NCI-H2107 (cell line): Measurements from ENCODE around the gene POFUT2.

Source experiments
- DNase-seq: peaks from one replicate; lab custom pipeline; 2025; lab: John Stamatoyannopoulos, UW

Gene POFUT2

DNA sequence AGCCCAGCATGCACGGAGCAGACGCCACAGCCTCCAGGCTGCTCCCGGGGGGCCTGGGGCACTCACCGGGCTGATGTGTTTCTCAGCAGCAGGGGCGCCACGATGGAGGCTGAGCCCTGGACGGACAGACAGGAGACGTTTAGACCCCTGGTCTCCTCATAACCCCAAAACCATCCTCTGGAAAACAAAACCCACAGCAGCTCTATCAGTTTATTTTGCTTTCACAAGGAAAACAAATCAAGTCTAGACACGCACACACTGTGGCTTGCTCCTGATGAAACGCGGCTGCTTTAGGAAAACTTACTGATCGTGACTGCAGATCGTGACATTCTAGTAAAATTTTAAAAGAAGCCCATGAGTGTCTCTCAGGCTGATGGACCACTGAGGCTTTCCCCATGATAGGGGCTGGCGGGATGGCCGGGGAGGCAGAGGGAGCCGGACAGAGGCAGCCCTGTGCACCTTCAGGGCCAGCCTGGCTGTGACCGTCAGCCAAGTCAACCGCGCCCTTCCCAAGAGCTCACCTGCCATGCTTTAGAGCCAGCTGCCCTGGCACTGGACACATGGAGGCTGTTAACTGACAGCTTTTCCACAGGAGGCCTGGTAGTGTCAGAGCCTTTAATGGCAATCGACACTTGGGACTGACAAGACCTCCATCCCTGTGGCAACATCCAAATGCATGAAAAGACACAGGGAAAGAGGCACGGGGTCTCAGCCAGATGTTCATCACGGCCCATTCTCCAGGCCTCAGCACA lies 5.2 kb downstream of the POFUT2 start:
- no peak for DNase-seq

DNA sequence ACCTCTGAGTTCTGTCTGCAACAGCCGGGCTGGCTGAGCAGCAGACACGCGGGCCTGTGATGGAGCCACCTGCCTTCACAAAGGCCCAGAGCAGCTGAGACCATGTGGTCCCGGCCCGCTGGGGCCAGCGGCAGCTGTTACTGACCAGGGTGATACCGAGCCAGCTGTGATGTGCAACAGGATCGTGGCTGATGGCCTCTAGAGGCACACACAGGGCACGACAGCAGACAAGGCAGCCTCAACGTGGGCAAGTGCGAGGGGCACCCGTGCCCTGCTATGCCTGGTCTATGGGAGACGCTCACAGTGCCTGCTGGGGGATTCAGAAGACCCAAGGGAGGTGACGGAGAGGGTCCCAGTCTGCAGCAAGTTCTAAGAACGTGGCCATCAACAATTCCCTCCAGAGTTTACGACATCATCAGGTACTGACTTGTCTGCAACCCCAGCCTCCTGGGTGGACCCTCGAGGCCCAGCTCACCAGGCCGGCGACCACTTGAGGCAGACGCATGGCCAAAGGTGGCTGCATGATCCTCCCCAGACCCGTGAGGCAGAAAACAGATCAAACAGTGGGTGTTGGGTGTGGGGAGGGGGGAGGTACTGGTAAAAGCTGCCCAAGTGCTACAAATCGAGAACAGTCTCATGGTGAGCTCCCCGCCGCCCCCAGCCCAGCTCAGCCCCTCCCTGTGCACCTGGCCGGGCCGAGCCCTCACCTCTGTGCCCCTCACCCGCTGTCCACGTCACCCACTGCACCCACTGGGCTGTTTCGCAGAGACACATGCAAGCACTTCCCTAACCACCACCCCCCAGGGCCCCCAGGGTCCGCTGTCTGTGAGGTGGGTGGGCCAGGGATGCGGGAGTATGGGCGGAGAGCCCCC lies 6.0 kb downstream of the POFUT2 start:
- no peak for DNase-seq

DNA sequence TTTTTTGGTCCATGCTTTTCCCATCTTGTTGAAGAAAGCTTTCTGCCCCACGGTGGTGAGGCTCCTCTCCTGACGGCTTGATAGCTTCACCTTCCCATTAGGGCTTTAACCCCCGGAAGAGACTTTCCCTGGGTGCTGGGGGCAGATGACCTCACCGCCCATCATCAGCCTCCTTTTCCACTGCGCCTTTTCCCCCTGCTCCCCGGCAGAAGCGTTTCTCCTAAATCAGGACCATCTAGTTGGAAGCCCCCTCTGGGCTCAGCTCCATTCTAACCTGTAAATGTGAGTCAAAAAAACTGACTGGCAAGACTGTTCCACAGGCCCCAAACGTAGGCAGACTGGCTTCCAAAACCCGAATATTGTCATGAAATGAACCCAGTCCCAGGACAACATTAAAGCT lies 6.7 kb downstream of the POFUT2 start:
- no peak for DNase-seq

DNA sequence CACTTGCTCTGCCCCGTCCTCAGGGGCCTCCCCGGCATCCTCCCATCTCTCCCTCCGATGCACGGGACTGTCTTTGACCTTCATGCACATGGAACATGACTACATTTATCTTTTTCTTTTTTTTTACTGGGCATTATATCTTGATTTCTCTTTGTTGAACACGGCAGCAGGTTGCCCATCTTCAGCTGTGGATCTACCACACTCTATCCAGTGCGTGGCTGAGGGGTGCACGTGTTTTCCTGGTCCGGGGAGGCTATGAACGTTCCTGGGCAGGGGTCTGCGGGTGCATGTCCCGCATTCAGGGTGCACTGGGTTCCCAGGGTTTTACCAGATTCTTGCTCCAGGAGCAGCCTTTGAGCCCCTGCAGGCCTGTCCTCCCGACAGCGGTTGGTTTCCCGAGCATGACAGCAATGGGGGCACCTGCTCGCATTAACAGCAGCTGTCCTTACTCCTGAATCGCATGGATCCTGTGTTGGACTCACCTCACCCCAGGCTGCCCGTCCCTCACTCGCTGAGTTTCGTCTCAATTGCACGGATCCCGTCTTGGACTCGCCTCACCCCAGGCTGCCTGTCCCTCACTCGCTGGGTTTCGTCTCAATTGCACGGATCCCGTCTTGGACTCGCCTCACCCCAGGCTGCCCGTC lies 7.4 kb downstream of the POFUT2 start:
- no peak for DNase-seq

DNA sequence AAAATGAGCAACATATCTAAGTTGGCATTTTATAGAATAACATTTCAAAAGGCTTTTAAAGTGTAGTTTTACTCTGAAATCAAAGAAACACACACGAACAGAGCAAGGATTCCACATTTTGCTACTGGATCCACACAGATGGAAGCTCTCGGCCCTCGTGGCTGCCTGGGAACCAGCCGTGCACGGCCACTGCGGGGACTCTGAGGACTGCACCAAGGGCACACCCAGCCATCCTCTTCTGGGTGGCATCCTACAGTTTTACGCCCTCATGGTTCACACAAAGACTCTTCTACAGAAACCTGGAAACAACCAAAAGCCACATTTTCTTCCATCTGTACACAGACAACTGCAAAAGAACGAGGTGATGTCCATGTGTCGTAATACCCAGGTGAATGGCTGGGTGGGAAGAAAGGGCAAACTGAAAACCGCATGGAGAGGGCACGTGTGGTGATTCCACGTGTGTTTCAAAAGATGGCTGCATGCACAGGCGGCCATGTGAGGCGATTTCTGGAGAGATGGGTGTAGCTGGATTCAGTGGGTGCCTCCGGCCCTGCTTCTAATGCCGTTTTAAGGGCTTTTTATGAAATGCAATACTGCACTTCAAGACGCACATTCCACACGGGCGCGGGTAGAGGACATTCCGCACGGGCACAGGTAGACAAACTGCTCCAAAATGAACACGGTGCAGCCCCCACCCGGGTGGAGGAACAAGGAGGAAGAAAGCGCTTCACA lies 8.1 kb downstream of the POFUT2 start:
- DNase-seq: no peak

DNA sequence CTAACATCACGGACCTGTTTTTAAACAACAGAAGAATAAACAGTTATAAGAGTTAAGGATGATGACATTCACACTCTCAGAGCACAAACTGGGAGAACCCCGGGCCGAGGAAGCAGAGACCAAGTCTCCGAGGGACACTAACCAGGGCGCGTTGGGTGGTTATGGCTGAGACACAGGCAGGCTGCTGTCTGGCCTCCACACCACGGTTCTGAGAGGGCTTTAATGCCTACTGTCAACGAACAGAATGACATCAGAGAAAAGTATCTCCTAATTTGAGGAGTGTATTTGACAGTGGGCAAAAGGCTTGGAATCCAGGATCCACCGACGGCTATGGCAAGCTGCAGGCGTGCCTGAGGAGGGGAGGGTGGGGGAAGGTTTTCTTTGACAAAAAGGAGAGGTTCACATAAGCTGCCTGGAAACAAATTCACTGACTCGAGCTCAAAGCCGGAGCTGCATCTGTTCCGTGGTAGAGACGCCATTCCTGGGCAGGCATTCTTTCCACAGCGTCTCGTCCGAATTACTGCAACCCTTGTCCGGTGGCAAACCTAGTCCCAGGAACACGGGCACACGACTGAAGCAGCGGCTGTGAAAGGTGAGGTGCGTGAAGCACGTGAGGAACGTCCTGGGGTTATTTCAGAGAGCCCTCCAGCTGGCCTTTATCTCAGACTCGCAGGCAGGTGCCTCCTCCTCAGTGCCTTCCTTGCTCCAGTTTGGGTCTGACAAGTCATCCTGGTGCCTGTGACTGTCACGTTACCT lies 9.4 kb downstream of the POFUT2 start:
- DNase-seq: no peak

DNA sequence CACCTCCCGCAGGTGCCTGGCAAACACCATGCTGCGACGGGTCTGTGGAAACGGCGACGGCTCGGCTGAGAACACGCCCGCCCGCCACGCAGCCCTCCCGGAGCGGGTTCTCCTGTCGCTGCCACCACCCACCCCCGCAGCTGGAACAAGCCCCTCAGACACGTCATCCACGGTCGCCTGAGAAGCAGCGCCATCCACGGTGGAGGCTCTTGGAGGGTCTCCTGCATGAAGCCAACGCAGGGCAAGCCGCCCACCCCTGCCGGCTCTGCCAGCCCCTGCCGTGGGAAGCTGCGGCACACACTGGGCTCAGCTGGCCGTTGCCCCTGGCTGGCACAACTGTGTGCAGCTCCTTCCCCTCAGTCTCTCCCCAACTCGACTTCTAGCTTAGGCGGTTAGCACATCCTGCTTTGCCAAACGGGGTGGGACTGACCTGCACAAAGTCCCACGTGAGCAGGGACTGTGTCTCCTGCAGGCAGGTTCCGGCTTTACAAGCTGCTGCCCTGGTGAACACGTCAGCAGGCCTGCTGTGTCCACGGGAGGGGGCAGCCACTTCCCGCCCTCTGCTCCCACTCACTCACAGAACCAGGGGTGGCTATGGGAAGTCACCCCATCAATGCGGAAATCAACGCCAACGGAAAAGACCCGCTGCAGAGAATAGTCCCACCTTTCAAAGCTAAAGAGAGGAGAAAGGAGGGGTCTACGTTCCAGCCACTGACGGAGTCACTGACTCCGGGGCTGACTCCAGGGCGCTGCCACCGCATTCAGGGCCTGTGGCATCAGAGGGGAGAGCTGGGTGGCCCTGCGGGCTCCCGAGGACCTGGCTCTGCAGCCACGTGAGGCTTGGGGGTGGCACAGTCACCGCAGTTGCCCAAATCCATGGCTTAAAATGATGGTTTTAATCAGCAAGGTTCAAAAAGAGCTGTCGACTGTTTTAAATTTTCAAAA lies 10.3 kb downstream of the POFUT2 start:
- DNase-seq: no peak

DNA sequence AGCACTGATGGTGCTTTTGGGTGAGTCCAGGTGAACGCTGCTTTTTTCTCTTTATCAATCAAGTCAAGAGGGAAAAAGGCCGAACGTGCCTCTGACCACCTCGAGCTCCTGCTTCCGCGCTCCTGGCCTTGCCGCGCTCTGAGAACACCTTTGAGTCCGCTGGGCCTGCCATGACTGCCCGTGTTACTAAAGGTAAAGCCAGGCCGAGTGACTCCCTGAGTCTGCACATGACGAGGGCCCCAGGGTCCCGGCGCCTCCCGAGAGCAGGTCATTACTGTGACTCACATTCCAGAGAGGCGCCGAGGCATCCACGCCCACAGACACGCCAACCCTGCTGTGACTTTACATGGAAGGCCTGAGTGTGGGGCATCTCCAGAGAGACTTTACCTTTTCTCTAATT lies 11.1 kb downstream of the POFUT2 start:
- DNase-seq: no peak

DNA sequence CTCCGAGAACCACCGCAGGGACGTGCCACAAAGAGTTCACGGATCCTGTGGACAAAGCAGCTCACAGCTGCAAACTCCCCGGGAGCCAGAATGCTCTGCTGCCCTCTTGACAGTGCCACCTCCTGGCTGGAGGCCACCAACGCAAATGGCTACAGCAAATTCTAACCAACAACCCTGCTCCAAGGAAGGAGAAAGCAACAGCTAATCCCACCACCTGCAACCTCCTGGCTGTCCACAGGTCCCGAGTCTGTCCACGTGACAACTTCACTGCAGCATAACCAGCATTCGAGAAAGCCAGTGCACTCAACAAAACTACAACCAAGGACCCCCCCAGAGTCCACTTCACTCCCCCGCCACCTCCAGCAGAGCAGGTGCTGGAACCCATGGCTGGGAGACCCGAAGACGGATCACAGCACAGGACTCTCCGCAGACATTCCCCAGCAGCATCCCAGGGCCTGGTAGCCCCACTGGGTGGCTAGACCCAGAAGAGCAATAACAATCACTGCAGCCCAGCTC lies 17.3 kb downstream of the POFUT2 start:
- DNase-seq: no peak

DNA sequence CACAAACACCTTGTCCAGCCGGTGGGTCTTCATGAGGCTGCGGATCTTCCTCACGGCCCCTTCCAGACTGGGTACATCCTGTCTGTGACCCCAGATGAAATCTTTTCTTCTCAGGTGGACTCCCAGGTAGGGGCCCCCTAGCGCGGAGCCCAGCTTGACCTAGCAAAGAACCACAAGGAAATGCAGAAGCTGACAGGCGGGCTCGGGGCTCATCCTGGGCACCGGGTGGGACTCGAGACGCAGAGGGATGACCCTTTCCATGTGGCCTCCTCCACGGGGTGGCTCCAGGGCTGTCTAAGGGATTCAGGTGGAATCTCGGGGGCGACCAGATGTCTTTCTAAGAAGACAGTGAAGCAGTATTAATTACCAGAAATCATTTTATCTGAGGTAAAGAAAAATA lies 17.8 kb downstream of the POFUT2 start:
- DNase-seq: no peak

DNA sequence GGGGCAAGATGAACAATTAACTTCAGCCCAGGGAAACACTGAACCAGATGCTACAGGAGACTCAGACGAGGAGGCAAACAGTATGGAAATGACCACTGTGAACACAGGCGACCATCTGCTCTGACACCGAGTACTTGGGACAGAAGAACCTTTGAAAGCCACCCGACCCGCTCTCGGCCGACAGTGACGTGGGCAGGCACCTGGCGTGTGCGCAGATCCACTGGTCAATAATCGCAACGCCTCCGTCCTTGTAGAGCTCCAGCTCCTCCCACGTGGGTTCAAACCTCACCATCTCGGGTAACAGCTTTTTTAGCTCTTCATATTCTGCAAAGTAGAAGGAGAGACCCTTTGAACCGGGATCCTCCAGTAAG lies 20.3 kb downstream of the POFUT2 start:
- DNase-seq: no peak

DNA sequence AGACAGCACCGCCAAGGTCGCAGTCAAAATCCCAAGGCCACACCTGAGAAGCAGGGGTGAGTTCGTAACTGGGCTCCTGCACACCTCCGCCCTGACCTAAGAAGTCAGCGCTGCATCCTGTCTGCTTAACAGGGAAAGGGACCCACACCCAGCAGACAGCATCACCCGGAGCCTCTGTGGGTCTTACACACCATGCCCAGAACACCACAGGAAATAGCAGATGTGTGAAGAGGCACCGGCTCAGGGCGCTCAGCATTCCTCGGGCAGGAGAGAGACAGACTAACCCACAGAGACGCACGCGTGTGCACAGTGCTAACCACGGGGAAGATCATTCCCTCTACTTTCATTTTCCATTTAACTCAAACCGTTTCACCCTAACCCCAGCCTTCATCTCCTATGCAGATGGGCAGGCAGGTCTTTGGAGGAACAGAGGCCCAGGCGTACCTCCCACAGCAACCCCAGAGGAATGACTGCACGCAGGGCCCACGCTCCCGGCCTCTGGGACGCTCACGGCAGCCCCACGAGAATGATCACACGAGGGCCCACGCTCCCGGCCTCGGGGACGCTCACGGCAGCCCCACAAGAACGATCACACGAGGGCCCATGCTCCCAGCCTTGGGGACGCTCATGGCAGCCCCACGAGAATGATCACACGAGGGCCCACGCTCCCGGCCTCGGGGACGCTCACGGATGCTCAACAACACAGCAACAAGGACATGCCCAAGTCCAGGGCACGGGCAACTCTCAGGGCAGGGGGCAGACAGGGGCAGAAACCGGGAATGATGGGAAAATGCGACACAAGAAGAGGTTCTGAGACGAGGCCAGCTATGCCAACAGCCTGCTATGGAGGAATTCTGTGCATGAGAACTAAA lies 20.9 kb downstream of the POFUT2 start:
- DNase-seq: no peak

DNA sequence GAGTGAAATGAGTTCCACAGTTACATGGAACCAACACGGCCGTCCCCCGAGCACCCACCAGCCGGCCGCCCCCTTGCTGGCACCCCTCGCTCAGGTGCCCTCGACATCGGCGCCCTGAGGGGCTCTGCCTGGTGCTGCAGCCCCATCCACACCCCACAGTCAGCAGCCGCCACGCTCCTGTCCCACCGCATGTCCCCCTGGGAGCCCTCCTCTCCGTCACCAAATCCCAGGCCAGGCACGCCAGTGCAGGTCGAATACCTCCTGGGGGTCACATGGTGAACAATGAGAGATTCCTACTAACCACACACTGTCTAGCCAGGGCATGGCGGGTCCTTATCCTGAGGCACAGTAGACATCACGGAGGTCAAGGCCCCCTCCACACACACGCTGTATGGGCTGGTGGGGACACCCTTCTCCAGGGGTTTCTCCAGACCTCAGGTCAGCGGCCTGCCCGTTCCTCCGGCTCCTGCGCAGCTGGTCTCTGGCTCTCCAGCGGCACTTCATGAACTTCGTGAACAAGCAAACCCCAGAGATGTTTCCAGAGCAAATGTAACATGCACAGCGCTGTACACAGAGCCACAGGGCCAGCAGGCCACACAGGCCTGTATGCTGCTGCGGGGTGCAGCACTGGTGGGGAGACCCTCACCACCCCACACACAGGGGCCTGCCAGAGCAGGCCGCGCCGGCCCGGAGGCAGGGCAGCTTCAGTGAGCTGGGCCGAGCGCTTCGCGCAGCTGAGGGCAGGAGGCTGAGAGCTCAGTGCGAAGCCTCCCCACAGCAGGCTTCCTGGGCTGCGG lies 21.8 kb downstream of the POFUT2 start:
- DNase-seq: no peak

DNA sequence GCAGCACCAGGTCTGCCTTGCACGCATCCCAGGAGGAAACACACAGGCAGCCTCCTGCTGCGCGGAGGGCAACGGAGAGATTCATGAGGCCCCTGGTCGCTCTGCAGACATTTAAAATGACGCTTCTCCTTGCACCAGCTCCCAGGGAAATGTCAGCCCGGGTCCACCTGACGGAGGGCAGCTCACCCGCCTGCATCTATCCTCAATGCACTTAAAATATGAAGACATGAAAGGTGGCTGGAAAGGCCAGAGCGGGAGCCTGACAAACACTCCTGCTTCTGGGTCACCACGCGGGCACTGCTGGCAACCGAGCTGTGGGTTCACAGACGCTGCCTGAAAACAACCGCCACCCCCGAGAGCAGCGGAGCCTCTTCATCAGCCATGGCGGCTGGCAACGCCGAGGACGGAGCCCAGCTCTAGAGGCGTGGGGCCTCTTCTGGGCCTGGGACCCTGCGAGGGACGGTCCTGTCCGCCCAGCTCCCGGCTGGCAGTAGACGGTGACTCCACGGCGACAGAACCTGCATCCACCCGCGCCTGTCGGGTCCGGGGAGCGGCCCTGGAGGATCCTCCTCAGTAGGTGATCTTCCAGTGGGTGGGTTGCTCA lies 22.7 kb downstream of the POFUT2 start:
- no peak for DNase-seq

DNA sequence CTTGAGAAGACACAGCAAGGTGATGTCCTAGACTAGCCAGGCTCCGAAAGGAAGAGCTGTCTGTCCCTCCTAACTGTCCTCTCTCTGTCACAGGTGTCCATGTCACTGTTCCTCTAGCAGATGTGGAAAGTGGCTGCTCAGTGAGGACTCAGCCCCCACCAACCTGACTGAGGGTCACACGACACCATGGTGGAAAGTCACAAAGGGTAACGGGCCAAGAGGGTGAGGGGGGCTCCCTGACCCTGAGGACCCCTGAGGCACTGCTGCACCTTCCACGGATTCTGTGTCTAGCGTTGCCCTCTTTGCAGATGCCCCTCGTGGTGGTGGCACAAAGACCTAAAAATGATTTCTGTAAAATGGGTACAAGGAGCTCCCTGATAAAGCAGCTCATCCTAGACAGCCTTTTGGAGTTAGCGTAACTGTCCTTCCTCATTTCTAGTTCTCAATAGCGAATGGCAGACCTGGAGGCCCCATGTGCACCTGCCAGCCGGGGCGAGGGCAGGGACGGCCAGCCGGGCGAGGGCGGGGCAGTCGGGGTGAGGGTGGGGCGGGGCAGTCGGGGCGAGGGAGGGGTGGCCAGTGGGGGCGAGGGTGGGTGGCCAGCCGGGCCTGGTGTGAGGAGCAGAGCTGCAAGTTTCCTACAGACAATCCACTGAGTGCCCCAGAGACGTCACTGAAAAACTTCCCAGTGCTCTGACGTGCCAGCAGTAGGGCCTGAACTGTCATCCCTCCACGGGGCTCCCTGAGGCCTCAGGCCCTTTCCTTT lies 23.4 kb downstream of the POFUT2 start:
- DNase-seq: no peak

DNA sequence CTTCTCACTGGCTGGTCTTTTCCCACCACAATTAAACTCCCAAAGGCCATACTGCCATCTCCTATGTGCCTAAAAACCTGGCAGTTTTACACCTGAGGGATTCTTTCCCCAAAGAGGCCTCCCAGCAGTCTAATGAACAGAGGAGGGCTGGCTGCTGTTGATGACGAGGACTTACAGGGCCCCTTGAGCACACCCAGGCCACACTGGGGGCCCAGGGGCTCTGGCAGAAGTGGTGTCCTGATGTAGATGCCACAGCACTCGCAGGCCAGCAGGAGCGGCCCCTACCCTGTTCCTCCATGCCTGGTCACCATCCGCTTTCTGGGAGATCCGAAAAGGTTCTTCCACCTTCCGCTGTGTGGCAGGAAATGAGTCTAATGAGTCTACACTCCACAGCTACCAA lies 24.2 kb downstream of the POFUT2 start:
- no peak for DNase-seq

DNA sequence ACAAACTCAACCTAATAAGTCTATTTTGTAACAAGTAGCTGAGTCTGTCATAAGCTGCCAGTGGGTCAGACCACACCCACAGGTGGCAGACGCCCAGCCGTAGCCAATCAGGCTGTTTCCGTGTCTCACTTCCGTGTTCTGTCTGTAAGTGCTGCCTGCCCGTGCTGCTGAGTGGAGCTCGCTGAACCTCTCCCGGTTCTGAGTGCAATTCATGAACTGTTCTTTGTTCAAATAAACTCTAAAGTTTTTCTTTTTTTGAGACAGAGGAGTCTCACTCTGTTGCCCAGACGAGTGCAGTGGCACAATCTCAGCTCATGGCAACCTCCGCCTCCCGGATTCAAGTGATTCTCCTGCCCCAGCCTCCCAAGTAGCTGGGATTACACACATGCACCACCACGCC lies 25.1 kb downstream of the POFUT2 start:
- no peak for DNase-seq
